HG03575 (cell line): ENCODE measurements around the gene FBXL3.
"Not testable (repeated sequence)": the region's sequence is repeated elsewhere in the genome, so short reads cannot be mapped to it uniquely, and the experiment has no call there.

Experiments used
- ATAC-seq: cut with Tn5 transposase; IDR thresholded peaks from one replicate; pipeline ENCODE4 v1.9.1; 2021; ENCODE audit not compliant: unreplicated experiment, insufficient number of reproducible peaks, low FRiP score; ENCODE audit errors: extremely low read depth

Gene FBXL3

DNA sequence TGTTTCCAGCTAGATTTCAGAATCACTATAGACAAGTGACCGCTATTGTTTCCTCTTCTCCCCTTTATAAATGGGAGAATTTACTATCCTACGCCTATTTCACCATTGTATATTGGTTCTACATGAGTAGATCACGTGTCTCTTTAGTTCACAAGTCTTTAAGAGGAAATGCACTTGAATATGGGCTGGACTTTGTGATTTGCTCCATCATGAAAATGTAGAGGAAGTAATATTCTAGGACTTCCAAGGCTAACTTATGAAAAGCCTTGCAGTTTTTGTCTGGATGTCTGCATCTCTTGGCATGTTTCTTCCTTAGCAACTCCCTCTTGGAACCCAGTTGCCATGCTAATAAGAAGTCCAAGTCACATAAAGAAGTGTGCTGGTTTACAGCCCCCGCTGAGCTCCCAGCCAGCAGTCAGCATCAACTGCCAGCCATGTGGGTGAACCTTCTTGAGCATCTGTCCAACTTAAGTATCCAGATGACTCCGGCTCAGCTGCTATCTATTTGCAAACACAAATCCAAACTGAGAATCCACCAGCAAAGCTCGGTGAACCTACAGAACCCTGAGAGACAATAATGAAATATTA lies 4.8 kb upstream of the FBXL3 start:
- no peak for ATAC-seq

DNA sequence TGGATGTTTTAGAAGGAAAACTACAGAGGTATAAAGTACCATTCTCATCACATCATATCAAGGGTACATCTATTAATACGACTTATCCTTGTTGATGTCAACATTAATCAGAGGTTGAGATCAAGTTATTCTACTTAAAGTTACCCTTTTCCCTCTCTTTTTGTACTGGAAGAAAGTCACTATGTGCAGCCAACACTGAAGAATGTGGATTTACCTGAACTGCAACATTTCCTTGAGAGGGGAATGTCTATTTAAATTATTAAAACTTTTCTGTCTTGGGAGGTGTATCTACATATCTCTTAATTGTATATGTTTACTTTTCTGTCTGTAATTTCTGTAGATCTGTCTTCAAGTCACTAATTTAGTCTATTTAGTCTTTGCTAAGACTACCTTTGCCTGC lies 2.5 kb upstream of the FBXL3 start:
- no peak for ATAC-seq

DNA sequence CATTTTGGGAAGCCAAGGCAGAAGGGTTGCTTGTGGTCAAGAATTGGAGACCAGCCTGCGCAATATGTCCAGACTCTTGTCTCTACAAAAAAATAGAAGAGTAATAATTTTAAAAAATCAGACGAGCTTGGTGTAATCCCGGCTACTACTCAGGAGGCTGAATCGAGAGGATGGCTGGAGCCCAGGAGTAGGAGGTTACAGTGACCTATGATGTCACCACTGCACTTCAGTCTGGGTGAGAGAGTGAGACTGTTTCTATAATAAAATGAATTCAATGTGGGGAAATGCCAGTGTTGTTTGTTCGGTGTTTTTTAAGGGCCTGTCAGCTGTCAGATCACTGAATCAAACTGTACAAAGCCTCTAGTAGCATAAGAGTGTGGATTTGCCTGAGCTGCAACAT lies 1.2 kb upstream of the FBXL3 start:
- no peak for ATAC-seq

DNA sequence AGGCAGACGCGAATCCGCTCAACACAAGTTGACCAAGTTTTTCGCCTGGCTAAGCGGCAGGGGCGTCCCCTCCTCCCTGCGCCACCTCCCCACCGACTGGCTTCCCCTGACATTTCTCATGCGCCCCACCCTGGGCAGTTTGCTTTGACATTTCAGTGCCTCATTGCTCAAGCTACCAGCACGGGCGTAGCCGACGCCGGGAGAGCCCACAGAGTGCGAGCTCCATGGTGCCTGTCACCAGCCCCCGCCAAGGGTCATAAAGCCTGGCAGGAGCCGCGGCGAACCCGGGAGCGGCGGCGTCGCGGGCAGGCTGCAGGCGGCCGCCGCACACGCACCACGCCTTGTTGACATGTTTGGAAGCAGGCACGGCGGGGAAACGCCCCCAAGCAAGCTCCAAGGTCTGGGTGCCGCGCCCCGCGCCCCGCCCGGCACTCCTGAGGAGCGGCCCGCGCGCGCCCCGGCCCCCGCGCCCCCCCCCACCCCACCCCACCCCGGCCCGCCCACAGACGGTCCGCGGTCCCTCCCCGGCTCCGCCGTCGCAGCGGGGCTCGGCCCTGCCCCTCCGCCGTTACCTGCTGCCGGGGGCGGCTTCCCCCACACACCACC lies 601 bp downstream of the FBXL3 start:
- peak; percentile 27 for ATAC-seq

DNA sequence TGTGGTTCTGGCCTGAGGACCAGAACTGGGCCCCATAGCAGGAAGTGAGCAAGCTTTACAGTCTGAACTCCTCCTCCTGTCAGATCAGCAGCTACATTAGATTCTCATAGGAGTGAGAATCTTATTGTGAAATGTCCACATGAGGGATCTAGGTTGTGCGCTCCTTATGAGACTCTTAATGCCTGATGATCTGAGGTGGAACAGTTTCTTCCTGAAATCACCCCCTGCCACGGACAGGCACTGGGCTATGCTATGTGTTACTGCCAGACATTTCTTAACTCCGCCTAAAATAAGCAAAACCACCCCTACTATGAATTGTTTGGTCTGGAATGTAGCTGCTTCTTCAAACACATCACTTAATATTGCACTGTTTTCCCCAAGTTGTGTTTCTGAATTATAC lies 4.6 kb downstream of the FBXL3 start:
- no peak for ATAC-seq

DNA sequence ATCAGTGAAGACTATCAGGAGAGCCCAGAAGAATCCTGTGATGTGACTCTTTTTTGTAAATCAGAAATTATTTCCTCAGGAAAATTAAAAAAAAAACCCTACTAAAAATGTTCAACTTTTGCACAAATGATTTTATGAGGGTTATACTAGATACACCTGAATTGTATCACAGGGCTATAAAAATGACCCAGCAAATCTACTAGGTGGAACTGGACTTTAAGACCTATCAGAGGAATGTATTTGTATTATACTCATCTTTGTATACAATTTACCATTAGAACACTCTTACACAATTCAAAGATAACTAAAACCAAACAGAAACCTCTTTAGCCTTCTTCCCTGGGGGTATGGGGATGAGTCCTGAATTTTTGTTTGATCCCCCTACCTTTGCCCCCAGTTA lies 7.2 kb downstream of the FBXL3 start:
- ATAC-seq, result no peak

- no peak for ATAC-seq
Measured at GRCh38 chr13:77016888-77017623, 9.9 kb downstream of the FBXL3 start.

DNA sequence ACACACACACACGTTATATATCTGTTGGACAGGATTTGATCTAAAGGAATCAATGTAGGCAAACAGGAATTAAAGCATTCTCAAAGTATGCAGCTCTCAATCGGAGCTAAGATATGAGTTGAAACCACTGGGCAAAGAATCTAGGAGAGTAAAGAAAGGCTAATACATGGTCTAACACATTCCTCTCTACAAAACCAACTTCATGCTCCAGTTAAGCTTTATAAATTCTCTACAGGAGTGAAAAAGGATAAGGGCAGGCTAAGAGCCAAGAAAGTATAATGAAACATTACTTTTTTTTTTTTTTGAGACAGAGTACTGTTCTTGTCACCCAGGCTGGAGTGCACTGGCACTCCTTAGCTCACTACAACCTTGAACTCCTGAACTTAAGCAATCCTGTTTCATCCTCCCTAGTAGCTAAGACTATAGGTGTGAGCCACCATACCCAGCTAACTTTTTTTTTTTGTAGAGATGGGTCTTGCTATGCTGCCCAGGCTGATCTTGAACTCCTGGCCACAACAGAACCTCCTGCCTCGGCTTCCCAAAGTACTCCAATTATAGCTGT lies 10.6 kb downstream of the FBXL3 start:
- ATAC-seq, result no peak

DNA sequence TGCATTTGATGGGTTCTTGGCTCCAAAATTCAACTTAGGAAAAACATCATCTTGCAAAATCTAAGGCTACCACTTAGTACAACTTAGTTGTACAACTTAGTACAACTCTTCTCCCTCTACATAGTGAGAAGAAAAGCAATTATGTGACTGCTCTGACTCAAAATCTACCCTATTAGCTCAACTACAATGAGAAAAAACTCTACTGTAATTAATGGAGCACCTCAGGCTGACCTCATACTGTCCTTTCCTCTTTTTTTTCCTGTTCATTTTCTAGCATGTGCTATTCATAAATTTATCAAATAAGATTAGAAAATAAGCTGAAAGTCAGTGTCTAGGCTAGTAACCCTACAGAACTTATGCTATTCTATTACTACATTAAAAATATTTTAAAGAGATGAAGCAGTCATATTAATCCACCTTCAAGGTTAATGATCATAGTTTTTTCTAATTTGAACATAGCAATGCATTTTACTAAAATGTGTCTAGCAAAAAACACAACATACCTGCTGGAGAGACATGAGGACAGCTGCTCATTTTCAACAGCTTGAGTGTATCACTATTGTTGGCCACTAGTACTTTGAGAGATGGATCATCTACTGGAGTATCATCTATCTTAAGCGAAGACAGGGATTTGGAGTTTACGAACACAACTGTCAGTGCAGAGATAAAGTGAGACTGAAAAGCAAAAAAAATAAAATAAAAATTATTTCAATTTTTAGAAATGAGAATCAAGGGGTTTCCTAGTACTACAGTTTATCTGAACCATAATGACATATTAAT lies 11.9 kb downstream of the FBXL3 start:
- no peak for ATAC-seq

- no peak for ATAC-seq
Measured at GRCh38 chr13:77013853-77014542, 13.0 kb downstream of the FBXL3 start.

DNA sequence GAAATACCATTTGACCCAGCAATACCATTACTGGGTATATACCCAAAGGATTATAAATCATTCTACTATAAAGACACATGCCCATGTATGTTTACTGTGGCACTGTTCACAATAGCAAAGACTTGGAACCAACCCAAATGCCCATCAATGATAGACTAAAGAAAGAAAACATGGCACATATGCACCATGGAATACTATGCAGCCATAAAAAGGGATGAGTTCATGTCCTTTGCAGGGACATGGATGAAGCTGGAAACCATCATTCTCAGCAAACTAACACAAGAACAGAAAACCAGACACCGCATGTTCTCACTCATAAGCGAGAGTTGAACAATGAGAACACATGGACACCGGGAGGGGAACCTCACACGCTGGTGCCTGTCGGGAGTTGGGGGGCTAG lies 17.2 kb downstream of the FBXL3 start:
- ATAC-seq, result not testable (repeated sequence)

GRCh38 chr13:77009011-77009410 lies 17.9 kb downstream of the FBXL3 start:
- ATAC-seq, result no peak

DNA sequence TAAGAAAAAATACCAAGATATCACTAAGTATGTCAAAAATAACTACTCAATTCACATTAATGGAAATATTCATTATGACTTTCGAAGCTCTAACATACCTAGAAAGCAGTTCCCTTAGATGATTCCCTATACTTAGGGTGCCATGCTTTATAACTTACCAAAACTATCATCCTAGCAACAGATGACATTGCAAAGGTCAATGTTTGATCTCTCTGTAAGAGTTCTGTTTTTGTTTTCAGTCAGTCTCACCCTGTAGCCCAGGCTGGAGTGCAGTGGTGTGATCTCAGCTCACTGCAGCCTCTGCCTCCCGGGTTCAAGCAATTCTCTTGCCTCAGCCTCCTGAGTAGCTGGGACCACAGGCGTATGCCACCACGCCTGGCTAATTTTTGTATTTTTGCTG lies 18.6 kb downstream of the FBXL3 start:
- not testable (repeated sequence) for ATAC-seq

DNA sequence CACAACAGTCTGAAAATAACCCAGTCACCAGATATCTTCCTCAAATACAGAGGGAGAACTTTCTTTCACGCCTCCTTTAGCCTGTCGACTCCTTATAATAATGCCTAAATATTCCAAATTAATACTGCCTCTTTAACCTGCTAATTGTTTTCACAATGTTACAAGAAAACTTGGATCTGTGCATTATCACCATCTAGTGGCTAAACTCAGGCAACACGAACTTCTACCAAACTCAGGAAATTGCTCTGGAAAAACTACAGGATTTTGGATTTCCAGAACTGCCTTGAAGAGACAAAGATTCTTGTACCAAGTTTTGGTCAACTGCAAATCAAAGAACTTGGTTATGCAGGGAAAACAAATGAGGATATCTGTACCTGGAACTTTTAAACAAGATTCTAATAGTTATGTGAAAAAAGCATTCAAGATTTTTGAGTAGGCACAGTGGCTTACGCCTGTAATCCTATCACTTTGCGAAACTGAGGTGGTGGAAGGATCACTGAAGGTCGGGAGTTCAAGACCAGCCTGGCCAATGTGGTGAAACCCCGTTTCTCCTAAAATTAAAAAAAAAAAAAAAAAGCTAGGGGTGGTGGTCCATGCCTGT lies 24.3 kb downstream of the FBXL3 start:
- ATAC-seq, result no peak

DNA sequence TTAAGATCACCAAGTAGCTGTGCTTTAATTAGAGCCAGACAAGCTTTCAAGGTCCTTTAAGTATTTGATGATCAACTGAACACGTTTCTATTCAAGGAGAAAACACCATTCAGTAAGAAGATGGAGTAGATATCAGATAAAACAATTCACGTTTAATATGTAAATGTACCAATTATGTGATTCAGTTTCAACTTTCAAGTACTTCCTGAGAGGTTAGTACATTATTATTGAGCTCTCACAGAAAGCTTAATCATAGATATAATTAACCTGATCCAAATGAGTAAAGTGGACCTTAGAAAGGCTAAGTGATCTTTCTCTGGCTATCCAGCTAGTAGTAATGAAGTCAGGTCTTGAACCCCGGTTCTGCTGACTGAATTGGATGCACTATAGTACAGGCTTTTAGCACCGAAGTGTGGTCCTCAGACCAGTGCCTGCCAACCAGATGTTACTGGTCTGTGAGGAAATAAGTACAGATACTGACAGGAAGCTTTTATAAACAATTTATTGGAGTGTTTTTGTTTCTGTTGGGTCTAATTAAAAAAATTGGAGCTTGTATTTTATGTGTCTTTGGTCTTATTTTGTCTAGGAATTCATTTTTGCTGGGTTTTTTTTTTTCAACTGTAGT lies 24.9 kb downstream of the FBXL3 start:
- no peak for ATAC-seq

GRCh38 chr13:77001540-77001939 lies 25.4 kb downstream of the FBXL3 start:
- no peak for ATAC-seq

DNA sequence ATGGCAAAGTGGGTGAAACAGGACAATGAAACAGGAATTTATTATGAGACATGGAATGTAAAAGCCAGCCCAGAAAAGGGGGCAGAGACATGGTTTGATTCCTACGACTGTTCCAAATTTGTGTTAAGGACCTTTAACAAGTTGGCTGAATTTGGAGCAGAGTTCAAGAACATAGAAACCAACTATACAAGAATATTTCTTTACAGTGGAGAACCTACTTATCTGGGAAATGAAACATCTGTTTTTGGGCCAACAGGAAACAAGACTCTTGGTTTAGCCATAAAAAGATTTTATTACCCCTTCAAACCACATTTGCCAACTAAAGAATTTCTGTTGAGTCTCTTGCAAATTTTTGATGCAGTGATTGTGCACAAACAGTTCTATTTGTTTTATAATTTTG lies 26.5 kb downstream of the FBXL3 start:
- ATAC-seq, result no peak

- no peak for ATAC-seq
Measured at GRCh38 chr13:76994281-76994680, 32.7 kb downstream of the FBXL3 start.
